ENCODE results near the gene IFIT2.
"Not testable (repeated sequence)": the region's sequence is repeated elsewhere in the genome, so short reads cannot be mapped to it uniquely, and the experiment has no call there.

IFIT2 gene

DNA sequence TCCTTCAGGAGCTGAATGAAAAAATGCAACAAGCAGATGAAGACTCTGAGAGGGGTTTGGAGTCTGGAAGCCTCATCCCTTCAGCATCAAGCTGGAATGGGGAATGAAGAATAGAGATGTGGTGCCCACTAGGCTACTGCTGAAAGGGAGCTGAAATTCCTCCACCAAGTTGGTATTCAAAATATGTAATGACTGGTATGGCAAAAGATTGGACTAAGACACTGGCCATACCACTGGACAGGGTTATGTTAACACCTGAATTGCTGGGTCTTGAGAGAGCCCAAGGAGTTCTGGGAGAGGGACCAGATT, 5.4 kb downstream of the IFIT2 start:
- DNase-seq (ENCODE audit: low read depth): no peak

DNA sequence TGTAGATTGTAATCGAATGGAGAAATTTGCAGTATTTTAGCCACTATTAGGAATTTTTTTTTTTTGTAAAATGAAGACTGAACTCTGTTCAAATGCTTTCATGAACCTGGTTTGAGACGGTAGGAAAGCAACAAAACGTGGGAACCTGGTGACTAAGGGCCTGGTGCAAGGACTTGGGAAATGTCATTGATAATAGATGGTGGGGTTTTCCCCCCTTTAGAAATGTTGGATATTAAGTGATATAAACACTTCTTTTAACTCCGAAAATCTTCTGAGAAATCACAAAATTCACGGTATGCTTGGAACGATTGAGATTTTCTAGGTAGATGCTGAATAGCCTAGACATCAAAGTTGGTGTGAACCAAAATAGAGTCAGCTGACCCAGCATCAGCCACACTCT, 6.4 kb downstream of the IFIT2 start:
- no peak for DNase-seq (ENCODE audit: low read depth)

DNA sequence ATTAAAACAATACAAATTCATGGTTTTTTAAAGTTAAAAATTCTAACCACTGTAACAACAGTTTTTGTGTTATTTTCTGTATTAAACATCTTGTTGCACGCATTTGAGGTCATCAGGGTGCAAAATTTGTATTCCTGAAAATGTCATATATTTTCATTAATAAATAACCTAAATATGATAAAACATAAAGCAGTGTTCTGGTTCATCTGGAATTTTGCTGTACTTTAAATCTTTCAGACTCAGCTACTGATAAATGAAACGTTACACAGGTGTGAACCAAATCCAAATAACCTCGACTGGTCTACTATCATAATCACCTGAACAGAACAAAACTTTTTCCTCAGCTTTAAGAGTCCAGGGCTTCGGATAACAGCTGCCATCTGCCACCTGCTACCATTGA, 6.9 kb downstream of the IFIT2 start:
- no peak for DNase-seq (ENCODE audit: low read depth)

DNA sequence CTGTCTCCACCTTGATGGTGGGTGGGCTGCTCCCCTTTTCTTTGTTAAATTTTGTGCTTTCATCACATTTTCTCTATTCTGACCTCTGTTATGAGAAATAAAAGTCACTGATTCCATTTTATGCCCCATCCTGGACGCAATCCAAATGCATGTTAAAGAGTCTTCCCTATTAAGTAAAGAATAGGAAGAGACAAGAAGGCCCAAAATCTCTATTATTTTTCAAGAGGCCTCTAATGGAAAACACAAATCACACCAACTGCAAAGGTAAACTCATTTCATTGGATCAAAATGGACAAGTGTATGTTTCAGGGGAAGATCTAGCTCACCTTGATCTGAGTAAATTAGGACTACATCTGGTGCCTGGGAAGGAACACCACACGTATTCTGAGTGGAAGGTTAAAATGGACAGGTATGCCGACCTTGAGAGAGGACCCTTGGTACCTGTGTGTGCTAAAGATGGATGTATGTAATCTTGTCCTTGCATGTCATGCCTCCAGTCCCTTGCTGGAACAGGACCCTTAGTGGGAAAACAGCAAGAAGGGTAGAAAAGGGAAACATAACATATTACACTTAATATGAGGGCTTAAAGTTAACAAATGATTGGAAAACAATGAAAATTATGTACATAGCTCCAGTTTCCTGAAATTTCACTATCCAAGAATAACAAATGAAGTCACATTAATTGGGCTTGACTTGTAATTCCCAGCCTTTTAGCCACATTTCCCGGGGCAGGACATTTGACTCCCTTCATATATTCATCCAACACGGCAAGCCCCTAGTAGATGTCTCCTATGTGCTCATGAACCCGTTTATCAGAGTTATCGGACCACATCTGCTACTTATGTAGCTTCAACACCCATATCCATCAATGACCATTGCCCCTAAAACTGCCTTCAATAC, 7.6 kb downstream of the IFIT2 start:
- DNase-seq (ENCODE audit: low read depth): no peak

DNA sequence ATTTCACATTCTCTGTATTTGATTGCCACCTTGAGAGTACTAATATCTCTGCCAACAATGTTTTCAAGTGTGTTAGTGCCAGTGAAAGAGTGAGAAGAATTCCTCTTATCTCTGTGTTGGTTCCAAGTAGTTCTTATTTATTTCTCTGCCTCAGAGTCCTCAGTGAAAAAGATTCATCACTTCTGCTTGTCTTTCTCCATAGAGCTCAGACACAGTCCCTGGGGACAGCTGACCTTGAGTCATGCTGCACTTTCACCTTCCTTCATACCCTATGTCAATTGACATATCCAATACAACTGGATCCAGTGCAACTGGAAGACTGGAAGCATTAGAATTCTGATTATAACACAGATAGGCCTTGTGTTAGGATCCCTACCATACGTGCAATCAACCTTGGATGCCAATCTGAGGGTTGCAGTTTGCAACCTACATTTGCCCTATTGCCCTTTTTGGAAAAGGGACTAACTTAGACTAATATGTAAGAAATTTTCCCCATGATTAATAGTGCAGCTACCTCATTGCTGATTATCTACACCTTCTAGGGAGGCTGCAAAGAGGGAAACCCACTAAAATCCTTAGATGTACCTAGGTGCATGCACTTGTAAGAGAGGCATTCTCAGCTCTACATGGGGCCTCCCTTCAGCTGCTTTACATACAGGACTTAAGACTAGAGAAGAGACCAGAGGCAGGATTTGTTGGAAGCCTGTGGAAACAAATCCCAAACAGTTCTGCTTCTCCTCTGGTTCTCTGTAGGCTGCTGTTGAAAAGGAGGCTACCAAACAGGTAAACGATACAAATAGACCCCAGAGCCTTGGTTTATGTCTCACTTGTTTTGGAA, 8.4 kb downstream of the IFIT2 start:
- no peak for DNase-seq (ENCODE audit: low read depth)

DNA sequence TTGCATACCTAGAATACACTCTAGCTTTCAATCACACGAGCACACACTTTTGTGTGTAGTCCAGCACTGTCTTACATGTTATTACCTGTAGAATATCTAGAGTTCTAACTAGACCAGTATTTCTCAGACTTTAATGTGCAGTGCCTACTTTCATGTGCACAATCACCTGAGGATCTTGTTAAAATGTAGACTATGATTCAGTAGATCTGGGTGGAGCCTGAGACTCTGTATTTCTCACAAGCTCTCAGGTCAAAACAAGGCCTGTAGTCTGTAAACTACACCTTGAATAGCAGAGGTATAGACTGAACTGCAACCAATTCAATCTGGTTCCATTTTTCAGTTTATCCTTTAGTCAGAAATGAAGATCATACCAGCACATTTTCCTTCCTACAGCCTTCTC, 11.1 kb downstream of the IFIT2 start:
- DNase-seq (ENCODE audit: low read depth): no peak

DNA sequence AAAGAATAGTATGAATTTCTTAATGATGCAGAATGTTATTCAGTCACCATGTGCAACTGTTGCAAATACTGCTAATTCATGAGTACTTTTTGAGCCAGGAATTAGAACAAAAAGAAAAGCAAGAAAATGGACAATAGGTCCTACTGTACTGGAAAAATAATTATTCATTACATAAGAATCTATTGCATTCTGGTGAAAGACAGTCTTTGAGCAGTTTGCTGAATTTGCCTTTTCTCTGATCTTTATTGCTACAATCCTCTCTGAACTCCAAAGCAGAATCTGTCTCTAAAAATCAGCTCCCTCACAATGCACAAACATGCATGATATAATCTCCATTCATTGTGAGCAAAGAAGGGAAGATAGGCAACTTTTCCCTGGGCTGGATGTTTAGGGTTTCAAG, 12.8 kb downstream of the IFIT2 start:
- DNase-seq (ENCODE audit: low read depth): no peak

DNA sequence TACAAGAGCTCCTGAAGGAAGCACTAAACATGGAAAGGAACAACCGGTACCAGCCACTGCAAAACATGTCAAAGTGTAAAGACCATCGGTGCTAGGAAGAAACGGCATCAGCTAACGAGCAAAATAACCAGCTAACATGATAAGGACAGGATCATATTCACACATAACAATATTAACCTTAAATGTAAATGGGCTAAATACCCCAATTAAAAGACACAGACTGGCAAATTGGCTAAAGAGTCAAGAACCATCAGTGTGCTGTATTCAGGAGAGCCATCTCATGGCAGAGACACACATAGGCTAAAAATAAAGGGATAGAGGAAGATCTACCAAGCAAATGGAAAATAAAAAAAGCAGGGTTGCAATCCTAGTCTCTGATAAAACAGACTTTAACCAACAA, 16.2 kb downstream of the IFIT2 start:
- not testable (repeated sequence) for DNase-seq (ENCODE audit: low read depth)

DNA sequence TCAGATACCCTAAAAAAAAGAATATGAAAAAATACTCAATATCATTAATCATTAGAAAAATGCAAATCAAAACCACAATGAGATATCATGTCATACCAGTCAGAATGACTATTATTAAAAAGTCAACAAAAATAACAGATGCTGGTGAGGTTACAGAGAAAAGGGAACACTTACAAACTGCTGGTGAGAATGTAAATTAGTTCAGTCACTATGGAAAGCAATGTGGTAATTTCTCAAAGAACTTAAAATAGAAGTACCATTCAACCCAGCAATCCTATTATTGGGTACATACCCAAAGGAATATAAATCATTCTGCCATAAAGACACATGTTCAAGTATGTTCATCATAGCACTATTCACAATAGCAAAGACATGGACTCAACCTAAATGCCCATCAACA, 23.2 kb downstream of the IFIT2 start:
- not testable (repeated sequence) for DNase-seq (ENCODE audit: low read depth)

DNA sequence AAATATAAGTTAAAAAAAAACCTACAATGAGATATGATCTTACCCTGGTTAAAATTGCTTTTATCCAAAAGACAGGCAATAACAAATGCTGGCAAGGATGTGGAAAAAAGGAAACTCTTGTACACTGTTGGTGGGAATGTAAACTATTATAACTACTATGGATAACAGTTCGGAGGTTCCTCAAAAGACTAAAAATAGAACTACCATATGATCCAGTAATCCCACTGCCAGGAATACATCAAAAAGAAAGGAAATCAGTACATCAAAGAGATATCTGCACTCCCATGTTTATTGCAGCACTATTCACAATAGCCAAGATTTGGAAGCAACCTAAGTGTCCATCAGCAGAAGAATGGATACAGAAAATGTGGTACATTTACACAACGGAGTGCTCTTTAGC, 24.0 kb downstream of the IFIT2 start:
- DNase-seq (ENCODE audit: low read depth): not testable (repeated sequence)

DNA sequence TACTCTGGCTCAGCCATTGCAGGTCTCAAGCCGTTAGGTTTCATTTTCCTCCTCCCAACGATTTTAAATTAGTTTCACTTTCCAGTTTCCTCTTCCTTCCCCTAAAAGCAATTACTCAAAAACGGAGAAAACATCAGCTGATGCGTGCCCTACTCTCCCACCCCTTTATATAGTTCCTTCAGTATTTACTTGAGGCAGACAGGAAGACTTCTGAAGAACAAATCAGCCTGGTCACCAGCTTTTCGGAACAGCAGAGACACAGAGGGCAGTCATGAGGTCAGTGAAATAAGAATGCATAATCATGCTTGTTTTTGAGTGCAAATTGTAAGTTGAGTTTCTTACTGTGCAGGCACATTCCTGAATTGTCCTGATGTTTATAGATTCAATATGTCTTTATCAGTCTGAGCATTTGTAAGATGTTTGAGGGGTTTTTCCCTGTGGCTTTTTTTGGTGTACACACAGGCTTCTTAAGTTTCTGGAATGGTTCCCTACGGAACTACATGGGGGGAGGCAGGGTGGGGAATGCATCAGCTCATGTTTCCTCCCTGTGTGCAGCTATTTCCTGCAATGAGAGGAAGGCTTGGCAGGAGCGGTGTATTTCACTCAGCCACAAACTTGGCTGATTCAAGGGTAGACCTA, 26.1 kb downstream of the IFIT2 start, which contains the start of gene IFIT3:
Gene IFIT3, plus strand, starts transcription at position 195 of the 639 bp plus-strand sequence. Its CDS starts 77 bp downstream, at position 272.
- no peak for DNase-seq (ENCODE audit: low read depth)

DNA sequence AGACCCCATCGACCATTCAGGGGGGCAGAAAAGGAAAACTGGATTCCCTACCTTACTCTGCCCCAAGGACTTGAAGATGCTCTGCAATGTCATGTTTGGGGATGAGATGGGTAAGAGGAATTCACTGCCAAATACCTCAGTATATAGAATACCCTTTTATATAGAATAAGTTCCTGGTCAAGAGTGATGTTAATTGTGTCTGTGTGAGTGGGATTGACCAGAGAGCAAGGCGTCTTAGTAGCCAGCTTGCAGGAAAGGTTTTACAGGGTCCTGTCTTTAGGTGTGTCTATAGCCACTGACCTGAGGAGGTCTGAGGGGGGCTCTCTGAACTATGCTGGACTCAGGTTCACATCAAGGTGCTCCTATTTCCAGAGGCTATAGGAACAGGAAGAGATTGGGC, 27.3 kb downstream of the IFIT2 start:
- no peak for DNase-seq (ENCODE audit: low read depth)

DNA sequence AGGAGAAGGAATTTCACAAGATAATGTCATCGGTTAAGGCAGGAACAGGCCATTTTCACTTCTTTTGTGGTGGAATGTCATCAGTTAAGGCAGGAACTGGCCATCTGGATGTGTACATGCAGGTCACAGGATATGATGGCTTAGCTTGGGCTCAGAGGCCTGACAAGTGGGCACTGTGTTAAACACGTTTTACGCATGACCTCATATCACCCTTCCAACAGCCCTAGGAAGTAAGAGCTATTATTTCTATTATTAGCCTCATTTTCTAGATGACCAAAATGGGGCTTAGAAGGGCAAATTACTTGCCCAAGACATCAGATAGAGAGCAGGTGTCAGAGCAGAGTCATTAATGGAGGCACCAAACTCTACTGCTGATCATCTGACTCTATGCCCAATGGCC, 28.2 kb downstream of the IFIT2 start:
- DNase-seq (ENCODE audit: low read depth): not testable (repeated sequence)

DNA sequence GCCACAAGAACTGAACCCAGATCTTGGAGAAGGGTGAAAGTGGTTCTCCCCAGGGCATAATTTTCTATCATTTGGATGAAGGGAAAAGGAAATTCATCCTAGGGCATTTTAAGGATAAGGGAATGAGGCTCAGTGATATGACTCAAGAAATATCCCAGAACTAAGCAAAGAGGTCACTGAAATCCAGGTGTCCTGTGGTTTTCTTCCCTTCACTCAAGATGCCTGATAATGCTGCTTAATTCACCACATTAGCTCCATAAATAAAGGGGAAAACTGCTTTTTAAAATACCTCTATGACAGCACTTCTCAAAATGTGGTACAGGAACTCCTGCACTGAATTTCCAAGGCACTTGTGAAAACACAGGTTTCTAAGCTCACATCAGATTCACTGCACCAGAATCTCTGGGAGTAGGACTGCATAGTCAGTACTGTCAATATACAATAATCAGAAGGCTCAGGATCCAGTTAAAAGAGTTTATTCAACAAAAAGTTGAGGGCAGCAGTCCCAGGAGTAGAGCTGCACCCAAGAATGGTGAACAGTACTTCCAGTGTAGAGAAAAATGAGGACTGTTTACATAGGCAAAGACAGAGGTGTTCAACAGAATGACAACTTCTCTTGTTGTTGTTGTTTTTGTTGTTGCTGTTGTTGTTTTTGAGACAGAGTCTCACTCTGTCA, 28.8 kb downstream of the IFIT2 start:
- DNase-seq (ENCODE audit: low read depth): no peak

DNA sequence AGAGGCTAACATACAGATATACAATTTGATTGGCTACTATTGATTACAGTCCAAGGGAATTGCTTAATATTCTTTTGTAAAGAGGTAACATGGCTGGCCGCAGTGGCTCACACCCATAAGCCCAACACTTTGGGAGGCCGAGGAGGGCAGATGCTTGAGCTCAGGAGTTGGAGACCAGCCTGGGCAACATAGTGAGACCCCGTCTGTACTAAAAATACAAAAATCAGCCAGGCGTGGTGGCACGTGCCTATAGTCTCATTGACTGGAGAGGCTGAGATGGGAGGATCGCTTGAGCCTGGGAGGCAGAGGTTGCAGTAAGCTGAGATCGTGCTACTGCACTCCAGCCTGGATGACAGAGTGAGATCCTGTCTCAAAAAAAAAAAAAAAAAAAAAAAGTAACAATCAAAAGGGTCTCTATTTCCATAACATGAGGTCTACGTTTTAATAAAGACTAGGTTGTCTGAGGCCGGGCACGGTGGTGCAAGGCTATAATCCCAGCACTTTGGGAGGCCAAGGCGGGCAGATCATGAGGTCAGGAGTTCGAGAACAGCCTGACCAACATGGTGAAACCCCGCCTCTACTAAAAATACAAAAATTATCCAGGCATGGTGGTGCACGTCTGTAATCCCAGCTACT, 29.8 kb downstream of the IFIT2 start:
- not testable (repeated sequence) for DNase-seq (ENCODE audit: low read depth)

DNA sequence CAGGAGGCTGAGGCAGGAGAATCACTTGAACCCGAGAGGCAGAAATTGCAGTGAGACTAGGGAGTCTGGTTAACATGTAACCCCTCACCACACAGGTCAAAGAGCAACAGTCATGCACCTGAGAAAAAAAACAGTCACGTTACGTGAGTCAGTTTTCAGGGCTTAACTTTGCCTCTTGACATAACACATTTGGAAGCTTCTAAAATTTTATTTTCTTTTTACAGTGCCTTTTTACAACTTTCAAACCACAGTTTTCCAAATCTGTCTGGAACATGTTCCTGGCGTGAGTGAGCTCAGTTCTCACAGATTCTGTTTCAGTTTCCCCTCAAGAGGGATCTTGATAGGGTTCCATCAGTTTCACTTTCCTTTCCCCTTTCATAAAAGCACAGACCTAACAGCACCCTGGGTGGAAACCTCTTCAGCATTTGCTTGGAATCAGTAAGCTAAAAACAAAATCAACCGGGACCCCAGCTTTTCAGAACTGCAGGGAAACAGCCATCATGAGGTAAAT, 30.3 kb downstream of the IFIT2 start:
- no peak for DNase-seq (ENCODE audit: low read depth)

DNA sequence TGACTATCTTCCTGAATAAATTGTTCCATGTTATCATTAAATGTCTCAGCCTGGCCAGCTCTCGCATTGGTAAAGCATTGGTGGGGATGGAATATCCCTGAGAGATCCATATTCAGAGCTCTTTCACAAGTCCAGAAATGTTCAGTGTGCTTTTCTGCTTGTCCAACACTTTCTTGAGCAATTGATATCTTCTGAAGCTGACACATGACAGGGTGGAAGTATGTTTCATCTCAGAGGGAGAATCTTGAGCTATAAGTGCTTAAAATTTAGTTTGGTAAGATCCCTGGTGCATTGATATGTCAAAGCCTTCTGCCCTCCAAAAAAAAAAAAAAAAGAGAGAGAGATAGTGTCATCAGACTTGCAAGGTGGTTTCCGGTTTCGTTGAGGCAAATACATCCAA, 33.4 kb downstream of the IFIT2 start:
- no peak for DNase-seq (ENCODE audit: low read depth)

DNA sequence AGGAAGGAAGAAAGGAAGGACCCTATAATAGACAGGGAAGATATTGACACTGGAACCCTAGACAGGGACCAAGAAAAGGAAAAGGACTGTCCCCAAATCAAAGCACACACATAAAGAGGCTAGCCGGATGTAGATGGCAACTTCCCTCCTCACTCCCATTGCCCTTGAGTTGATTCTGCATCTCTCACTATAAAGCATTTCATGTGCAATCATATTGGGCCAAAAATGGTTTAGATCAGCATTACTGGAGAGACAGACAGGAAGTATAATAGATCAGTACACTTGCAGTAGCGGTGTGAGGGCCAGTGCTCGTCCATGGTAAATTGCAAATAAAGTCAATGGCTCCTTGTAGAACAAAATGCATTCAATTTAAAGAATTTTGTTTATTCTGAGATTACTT, 34.4 kb downstream of the IFIT2 start:
- no peak for DNase-seq (ENCODE audit: low read depth)

DNA sequence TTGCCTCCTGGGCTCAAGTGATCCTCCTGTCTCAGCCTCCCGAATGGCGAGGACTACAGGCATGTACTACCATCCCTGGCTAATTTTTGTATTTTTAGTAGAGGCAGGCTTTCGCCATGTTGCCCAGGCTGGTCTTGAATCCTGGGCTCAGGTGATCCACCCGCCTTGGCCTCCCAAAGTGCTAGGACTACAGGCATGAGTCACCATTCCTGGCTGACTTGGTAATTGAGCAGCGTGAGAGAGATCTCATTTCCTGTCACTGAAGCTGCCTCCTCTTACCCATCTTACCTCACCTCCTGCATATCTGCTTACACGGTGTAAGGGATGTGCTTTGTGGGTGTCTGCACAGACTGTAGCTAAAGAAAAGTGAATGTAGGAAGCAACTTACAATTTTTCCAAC, 35.6 kb downstream of the IFIT2 start:
- DNase-seq (ENCODE audit: low read depth): no peak

DNA sequence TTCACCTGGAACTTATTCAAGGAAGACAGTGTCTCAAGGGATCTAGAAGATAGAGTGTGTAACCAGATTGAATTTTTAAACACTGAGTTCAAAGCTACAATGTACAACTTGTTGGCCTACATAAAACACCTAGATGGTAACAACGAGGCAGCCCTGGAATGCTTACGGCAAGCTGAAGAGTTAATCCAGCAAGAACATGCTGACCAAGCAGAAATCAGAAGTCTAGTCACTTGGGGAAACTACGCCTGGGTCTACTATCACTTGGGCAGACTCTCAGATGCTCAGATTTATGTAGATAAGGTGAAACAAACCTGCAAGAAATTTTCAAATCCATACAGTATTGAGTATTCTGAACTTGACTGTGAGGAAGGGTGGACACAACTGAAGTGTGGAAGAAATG, 36.9 kb downstream of the IFIT2 start:
- DNase-seq (ENCODE audit: low read depth): no peak

DNA sequence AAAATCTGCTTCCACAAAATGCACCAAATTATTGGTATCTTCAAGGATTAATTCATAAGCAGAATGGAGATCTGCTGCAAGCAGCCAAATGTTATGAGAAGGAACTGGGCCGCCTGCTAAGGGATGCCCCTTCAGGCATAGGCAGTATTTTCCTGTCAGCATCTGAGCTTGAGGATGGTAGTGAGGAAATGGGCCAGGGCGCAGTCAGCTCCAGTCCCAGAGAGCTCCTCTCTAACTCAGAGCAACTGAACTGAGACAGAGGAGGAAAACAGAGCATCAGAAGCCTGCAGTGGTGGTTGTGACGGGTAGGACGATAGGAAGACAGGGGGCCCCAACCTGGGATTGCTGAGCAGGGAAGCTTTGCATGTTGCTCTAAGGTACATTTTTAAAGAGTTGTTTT, 38.0 kb downstream of the IFIT2 start:
- no peak for DNase-seq (ENCODE audit: low read depth)

DNA sequence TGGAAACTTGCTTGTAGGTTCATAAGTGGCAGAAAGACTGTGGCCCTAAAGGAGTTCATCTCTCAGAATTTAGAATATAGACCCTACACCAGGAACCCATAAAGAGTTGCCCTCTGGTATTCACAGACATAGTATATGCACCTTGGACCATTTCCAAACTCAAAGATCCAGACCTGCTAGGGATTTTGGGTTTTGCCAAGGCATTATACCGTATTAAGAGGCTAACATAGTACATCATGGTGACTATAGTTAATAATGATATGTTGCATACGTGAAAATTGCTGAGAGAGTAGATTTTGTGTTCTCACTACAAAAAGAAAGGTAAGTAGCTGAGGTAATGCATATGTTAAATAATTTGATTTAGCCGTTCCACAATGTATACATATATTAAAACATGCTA, 39.8 kb downstream of the IFIT2 start:
- no peak for DNase-seq (ENCODE audit: low read depth)
